Upper lobe of left lung (tissue), 4 donors: ENCODE measurements around the gene ATG5.

Experiments used
- EP300 ChIP-seq, 4 donors: sonication (generic); formaldehyde crosslinking; IDR thresholded peaks; one replicate each; pipeline ENCODE4 v1.5.1; 2017; ENCODE audit warnings: antibody characterized with exemption in 4 of 4, control low read depth in 2 of 4
- POLR2A ChIP-seq, 4 donors: fragments of 450-650 bp; IDR thresholded peaks; one replicate each; pipeline ENCODE4 v1.5.1; 2016 to 2017; ENCODE audit warnings: antibody characterized with exemption in 4 of 4, mild to moderate bottlenecking in 2 of 4
- TF ChIP-seq, protein P1 (sequence below), 6 experiments: fragments of 450-650 bp in 4 of 6; fragments of 200-600 bp in 2 of 6; sonication (generic) in 2 of 6; IDR thresholded peaks; one replicate each; pipeline ENCODE4 v1.5.1; 2016 to 2019; ENCODE audit warnings: antibody characterized with exemption in 6 of 6

DNA sequence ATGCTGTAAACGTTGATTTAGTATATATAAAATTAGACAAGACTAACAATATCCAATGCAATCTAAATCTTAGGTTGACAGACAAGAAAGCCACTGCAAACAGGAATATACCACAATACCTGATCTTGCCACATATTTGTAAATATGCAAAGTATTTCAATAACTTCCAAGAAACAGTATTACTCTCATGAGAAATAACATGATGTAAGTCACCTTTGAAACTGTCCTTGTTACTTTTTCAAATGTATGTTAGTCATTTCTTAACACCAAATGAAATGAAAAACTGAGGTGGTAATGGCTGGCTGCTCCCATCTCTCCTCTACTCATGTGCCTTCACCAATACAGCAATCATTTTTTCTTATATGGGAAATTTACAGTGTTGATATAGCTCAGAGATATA lies 118.7 kb downstream of the ATG5 start:
- TF ChIP-seq, protein P1, sequence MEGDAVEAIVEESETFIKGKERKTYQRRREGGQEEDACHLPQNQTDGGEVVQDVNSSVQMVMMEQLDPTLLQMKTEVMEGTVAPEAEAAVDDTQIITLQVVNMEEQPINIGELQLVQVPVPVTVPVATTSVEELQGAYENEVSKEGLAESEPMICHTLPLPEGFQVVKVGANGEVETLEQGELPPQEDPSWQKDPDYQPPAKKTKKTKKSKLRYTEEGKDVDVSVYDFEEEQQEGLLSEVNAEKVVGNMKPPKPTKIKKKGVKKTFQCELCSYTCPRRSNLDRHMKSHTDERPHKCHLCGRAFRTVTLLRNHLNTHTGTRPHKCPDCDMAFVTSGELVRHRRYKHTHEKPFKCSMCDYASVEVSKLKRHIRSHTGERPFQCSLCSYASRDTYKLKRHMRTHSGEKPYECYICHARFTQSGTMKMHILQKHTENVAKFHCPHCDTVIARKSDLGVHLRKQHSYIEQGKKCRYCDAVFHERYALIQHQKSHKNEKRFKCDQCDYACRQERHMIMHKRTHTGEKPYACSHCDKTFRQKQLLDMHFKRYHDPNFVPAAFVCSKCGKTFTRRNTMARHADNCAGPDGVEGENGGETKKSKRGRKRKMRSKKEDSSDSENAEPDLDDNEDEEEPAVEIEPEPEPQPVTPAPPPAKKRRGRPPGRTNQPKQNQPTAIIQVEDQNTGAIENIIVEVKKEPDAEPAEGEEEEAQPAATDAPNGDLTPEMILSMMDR (IDR thresholded peaks at IDR 0.05): no peak
- TF ChIP-seq EP300 (IDR thresholded peaks at IDR 0.05): no peak
- no peak for TF ChIP-seq POLR2A (IDR thresholded peaks at IDR 0.05)
